ENCODE measurements around the gene ANKS1B. TPM values are rescaled to one million over a fixed set of nuclear protein-coding genes. Genes with fewer than 3 reads are reported as not detected.

The ANKS1B gene
- total and polyA plus RNA-seq, 2 of the 4 experiments (the other 2 are of a cell fraction), result 0.17 to 0.18 TPM

DNA sequence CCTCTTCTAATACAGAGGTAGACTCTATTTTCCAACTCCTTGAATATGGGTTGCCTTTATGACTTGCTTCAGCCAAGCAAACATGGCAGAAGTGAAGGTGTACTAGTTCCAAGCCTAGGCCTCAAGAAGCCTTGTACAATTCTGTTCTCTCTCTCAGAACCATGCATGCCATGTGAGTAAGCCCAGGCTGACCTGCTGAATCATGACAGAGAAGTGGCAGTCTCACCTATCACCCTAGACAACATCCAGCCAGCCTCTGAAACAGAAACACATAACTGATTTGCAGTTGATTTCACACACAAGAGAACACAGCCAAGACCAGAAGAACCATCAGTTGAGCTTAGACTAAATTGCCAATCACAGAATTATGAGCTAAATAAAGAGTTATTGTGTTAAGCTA is 180.0 kb downstream of the ANKS1B start:
- Histone ChIP-seq H3K36me3 (ENCODE audit: control insufficient read depth, insufficient read depth, low read length) (no peaks in the 10 kb centered on the region), H3K4ac (ENCODE audit: low read depth, low read length) (no peak overlapping the region), H3K23ac (ENCODE audit: low read depth, low read length) (no peak overlapping the region), H2BK20ac (ENCODE audit: low read depth, low read length) (no peak overlapping the region), H3K9me1 (ENCODE audit: insufficient read depth, low read length) (no peaks in the 10 kb centered on the region), H3K79me1 (ENCODE audit: low read depth in 1 of 2, low read length in 2 of 2) (no peaks in the 10 kb centered on the region), H2AK9ac (replicated peaks; ENCODE audit: low read depth, low read length, poor library complexity) (no peak overlapping the region), H3K4me2 (ENCODE audit: low read depth, low read length) (no peak overlapping the region), H4K8ac (ENCODE audit: low read depth in 2 of 2, low read length in 2 of 2) (no peak overlapping the region), H3K9me3 (ENCODE audit: control insufficient read depth, insufficient read depth, low read length) (no peaks in the 10 kb centered on the region), H3K14ac (replicated peaks; ENCODE audit: low read depth, low read length) (no peak overlapping the region), H4K91ac (ENCODE audit: insufficient read depth, low read depth, low read length) (no peak overlapping the region), H3K9ac (ENCODE audit: low read depth, low read length) (no peak overlapping the region), H2AFZ (replicated peaks; ENCODE audit: low read length, poor library complexity) (no peak overlapping the region), H3K4me3 (ENCODE audit: insufficient read depth, low read depth, low read length) (no peak overlapping the region), H4K5ac (ENCODE audit: low read depth, low read length) (no peak overlapping the region), H3K27ac (ENCODE audit: insufficient read depth, low read length) (no peak overlapping the region), H3K18ac (ENCODE audit: low read depth, low read length) (no peak overlapping the region), H3K4me1 (ENCODE audit: control insufficient read depth, insufficient read depth, low read length) (no peaks in the 10 kb centered on the region), H3K27me3 (ENCODE audit: control insufficient read depth, insufficient read depth, low read length) (no peaks in the 10 kb centered on the region), H2BK120ac (ENCODE audit: low read depth, low read length) (no peak overlapping the region), H2BK5ac (ENCODE audit: low read depth, low read length, poor library complexity, severe bottlenecking) (no peak overlapping the region), H2BK15ac (ENCODE audit: low read depth, low read length) (no peak overlapping the region), H3K56ac (ENCODE audit: extremely low read depth, insufficient read depth, low read length) (no peak overlapping the region), H2AK5ac (ENCODE audit: low read depth, low read length) (no peak overlapping the region), H4K20me1 (ENCODE audit: insufficient read depth, low read length) (no peaks in the 10 kb centered on the region)
- ChIA-PET CTCF (no interaction called here), POLR2A (ENCODE audit: unreplicated experiment) (no interaction called here)
- ATAC-seq (ENCODE audit: low read depth) (no peak), DNase-seq (no peak)
- BruUV-seq (replicated peaks), result no TSS peak
- intact Hi-C loops (cut with micrococcal nuclease) (no loop called here), in situ Hi-C loops (cut with MboI; ENCODE audit: low sequenced_read_pairs) (no loop called here), dilution Hi-C loops (cut with HindIII; ENCODE audit: low sequenced_read_pairs, unreplicated experiment) (no loop called here)
- TF ChIP-seq, protein P1, sequence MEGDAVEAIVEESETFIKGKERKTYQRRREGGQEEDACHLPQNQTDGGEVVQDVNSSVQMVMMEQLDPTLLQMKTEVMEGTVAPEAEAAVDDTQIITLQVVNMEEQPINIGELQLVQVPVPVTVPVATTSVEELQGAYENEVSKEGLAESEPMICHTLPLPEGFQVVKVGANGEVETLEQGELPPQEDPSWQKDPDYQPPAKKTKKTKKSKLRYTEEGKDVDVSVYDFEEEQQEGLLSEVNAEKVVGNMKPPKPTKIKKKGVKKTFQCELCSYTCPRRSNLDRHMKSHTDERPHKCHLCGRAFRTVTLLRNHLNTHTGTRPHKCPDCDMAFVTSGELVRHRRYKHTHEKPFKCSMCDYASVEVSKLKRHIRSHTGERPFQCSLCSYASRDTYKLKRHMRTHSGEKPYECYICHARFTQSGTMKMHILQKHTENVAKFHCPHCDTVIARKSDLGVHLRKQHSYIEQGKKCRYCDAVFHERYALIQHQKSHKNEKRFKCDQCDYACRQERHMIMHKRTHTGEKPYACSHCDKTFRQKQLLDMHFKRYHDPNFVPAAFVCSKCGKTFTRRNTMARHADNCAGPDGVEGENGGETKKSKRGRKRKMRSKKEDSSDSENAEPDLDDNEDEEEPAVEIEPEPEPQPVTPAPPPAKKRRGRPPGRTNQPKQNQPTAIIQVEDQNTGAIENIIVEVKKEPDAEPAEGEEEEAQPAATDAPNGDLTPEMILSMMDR (conservative IDR thresholded peaks at IDR 0.05; ENCODE audit: low read depth, low read length), result no peak
- TF ChIP-seq RFX5 (IDR thresholded peaks at IDR 0.05; ENCODE audit: low read depth, low read length) (no peak), NFE2L2 (IDR thresholded peaks at IDR 0.05; ENCODE audit: low read depth, low read length) (no peak), POLR2A (IDR thresholded peaks at IDR 0.05; ENCODE audit: low read depth, low read length) (no peak), RAD21 (IDR thresholded peaks at IDR 0.05; ENCODE audit: low read length) (no peak), RCOR1 (IDR thresholded peaks at IDR 0.05; ENCODE audit: insufficient replicate concordance, low read length) (no peak), CEBPB (IDR thresholded peaks at IDR 0.05; ENCODE audit: low read depth, low read length) (no peak), MXI1 (IDR thresholded peaks at IDR 0.05; ENCODE audit: borderline replicate concordance, low read depth, low read length) (no peak), MAZ (IDR thresholded peaks at IDR 0.05; ENCODE audit: borderline replicate concordance, low read depth, low read length) (no peak), SMC3 (IDR thresholded peaks at IDR 0.05; ENCODE audit: low read depth, low read length) (no peak), FOS (IDR thresholded peaks at IDR 0.05; ENCODE audit: low read depth, low read length) (no peak), BHLHE40 (IDR thresholded peaks at IDR 0.05; ENCODE audit: low read depth, low read length) (no peak), CHD1 (IDR thresholded peaks at IDR 0.05; ENCODE audit: low read depth, low read length) (no peak), MAFK (IDR thresholded peaks at IDR 0.05; ENCODE audit: low read depth, low read length) (no peak)
- TF ChIP-seq, protein P2, sequence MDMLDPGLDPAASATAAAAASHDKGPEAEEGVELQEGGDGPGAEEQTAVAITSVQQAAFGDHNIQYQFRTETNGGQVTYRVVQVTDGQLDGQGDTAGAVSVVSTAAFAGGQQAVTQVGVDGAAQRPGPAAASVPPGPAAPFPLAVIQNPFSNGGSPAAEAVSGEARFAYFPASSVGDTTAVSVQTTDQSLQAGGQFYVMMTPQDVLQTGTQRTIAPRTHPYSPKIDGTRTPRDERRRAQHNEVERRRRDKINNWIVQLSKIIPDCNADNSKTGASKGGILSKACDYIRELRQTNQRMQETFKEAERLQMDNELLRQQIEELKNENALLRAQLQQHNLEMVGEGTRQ (IDR thresholded peaks at IDR 0.05; ENCODE audit: low read depth, low read length), result no peak
- TF ChIP-seq, protein P3, sequence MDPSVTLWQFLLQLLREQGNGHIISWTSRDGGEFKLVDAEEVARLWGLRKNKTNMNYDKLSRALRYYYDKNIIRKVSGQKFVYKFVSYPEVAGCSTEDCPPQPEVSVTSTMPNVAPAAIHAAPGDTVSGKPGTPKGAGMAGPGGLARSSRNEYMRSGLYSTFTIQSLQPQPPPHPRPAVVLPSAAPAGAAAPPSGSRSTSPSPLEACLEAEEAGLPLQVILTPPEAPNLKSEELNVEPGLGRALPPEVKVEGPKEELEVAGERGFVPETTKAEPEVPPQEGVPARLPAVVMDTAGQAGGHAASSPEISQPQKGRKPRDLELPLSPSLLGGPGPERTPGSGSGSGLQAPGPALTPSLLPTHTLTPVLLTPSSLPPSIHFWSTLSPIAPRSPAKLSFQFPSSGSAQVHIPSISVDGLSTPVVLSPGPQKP (IDR thresholded peaks at IDR 0.05; ENCODE audit: borderline replicate concordance, low read depth, low read length), result no peak

All from IMR-90 (cell line).